ENCODE measurements around the gene RPL28.

The RPL28 gene

DNA sequence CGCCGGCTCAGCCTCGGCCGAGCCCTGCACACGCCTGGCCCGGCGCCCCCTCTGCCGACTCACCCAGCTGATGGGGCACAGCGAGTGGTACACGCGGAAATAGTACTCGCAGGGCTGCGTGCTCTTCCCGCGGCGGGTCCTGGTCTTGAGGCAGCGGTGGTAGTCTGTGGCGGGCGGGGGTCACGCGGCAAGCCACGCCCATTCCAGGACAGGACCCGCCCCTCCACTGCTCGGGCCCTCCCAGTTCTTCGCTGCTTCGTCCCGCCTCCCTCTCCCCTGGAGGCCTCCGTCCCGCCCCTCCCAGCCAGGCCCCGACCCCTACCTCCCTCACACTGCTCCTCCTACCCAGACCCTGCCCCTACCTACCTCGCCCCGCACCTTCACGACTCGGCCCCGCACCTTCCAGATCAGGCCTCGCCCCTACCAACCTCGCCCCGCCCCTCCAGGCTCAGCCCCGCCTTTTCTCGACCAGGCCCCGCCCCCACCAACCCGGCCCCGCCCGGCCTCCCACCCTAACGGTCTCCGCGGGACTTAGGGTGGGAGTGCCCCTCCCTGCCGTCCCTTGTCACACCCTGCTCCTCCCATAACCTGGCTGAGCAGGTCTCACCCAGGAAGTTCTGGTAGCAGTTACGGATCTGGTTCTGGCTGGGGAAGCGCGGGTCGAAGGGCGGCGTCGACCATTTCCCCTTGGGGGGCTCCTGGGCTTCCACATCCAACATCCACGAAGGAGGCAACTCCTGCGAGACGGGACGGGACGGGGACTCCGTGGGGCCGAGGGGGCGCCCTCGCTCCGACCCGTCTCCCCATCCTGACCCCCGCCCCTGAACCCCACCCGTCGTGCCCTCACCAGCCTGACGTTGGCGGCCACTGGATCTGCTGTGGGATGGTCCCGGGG, 31.7 kb upstream of the RPL28 start:
- DNase-seq, result peak; percentile 75

DNA sequence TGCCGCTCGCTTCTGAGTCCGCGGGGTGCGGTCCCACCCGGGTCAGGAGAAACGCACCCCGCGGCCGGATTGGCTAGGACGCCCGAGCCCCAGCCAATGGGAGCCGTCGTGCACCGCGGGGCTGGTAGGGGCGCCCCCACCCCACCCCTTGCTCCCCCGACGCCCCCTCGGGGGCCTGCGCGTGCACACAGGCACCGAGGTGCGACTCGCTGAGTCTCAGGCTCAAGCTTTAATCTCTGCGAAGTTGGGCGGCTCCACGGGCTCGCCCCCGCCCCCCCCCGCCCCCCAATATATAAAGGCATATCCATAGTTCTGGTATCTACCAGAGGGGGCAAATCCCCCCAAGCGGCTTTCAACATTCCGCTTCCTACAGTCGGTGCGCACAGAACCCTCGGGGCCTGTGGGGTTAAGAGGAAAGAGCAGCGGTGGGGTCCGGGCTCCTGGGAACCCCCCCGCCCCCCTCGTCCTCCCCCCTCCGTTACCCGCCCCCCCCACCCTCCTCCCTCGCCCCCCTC, 31.0 kb upstream of the RPL28 start, which contains the start of gene COX6B2:
Gene COX6B2 (minus strand): TSS at position 22 of the 515 bp plus-strand sequence. CDS start 198 bp downstream, outside the sequence.
- peak; percentile 42 for DNase-seq

- DNase-seq, result no peak
Observed at GRCh38 chr19:55355213-55355821, 30.4 kb upstream of the RPL28 start.

GRCh38 chr19:55358493-55358892, 27.2 kb upstream of the RPL28 start:
- no peak for DNase-seq

DNA sequence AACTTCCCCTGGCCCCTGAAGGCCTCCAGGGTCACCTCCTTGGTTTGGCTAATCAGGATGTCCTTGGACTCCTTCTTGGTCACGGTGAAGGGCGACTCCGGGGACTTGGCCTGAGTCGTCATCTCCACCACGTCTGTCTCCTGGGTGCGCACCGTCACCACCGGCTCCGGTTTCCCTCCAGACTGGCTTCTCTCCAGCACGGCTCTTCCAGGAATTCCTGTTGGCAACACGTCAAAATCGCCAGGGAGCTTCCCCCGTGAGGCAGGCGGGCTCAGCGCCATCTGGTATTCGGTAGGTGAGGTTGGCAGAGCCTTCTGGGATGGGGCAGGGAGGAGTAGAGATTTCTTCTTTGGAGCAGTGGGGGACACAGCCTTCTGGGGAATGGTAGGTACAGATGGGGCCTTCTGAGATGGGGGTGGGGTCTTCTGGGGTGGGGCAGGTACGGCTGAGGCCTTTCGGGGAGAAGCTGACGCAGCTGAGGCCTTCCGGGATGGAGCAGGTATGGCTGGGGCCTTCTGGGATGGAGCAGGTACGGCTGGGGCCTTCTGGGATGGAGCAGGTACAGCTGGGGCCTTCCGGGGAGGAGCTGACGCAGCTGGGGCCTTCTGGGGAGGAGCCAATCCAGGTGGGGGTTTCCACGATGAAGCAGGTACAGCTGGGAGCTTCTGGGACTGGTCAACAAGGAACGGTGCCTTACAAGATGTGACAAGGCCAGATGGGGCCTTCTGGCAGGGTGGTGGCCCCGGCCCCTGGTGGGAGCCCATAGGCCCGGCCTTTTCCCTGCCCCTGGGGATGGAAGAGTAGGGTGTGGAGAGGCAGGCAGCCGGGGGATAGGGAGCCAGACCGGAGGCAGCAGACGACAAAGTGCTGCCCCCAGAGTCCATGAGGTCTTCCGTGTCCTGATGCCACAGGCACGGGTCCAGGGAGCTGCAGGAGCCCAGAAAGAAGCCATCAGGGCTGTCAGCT, 26.5 kb upstream of the RPL28 start:
- no peak for DNase-seq

DNA sequence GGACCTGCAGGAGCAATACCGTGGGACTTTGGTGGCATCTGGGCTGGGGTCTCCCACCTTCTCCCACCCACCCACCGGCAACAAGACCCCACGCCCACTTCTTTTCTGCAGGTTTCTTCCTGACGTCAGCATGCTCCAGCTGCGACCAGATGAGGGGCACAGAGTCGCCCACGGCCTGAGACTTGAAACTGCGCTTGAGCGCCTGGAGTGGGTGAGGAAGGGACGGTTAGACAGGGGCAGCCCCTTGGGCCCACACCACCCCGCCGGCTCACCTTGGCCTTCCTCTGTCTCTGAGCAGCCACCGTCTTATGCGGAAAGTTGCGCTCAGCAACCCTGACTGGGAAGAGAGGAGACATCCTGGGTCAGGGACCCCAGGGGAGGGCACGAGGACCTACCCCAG, 24.8 kb upstream of the RPL28 start:
- no peak for DNase-seq

- no peak for DNase-seq
Observed at GRCh38 chr19:55362174-55362989, 23.4 kb upstream of the RPL28 start.

DNA sequence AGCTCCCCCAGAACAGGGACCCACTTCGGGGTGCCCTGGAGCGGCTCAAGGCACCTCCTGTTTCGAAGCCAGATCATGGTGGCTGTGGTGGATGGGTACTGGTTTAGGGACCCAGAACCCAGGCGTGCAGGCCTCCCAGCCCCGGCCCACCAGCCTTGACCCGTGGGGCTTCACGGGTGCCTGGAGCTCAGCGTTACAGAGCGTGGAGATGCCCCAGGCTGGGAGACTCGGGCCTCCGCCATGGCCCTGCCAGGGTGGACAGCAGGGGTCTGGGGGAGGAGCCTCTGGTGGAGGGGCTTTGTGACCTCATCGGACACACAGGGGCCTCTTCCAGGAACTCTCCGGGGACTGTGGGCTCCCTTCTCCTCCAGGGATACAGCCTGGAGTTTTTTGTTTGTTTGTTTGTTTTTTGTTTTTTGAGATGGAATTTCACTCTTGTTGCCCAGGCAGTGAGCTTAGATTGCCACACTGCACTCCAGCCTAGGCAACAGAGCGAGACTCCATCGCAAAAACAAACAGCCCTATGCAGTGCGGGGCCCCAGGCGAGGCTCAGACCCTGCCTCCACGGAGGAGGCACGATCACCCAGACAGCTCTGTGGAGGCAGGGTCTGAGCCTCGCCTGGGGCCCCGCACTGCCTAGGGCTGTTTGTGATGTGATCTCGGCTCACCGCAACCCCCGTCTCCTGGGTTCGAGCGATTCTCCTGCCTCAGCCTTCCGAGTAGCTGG, 22.6 kb upstream of the RPL28 start, which contains the start of gene GARIN5B:
Gene GARIN5B (minus strand): TSS at position 271 of the 727 bp plus-strand sequence. CDS start 194 bp downstream, at position 77.
- DNase-seq, result no peak

DNA sequence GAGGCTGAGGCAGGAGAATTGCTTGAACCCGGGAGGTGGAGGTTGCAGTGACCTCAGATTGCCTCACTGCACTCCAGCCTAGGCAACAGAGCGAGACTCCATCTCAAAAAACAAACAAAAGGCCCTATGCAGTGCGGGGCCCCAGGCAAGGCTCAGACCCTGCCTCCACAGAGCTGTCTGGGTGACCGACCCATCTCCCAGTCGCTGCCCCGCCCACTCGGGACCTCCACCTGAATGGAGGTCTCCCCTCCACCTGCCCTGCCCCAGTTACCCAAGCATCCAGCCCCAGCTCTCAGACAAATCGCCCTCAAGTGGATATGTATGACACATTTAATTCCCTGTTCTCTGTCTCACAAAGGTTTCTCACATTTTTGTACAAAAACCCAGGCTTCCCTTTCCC, 20.5 kb upstream of the RPL28 start:
- no peak for DNase-seq

DNA sequence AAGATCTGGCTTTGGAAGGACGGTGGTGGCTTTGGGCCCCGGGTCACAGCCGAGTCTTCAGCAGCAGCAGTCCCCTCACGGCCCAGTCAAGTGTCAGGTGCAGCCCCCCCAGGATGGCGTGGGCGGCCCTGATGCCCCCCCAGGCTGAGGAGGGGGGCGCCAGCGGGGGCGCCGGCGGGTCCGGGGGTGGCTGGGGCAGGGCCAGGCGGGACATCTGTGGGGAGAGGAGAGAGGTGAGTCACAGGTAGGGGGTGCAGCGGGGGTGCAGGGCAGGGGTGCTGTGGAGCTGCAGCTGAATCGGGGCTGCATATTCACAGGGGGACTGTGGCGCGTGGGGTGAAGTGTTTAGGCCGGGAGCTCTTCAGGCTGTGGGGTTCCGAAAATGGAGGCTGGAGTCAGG, 19.8 kb upstream of the RPL28 start:
- DNase-seq, result no peak

- DNase-seq, result no peak
Observed at GRCh38 chr19:55366790-55367189, 18.9 kb upstream of the RPL28 start.

- DNase-seq, result no peak
Observed at GRCh38 chr19:55368106-55368505, 17.6 kb upstream of the RPL28 start.

DNA sequence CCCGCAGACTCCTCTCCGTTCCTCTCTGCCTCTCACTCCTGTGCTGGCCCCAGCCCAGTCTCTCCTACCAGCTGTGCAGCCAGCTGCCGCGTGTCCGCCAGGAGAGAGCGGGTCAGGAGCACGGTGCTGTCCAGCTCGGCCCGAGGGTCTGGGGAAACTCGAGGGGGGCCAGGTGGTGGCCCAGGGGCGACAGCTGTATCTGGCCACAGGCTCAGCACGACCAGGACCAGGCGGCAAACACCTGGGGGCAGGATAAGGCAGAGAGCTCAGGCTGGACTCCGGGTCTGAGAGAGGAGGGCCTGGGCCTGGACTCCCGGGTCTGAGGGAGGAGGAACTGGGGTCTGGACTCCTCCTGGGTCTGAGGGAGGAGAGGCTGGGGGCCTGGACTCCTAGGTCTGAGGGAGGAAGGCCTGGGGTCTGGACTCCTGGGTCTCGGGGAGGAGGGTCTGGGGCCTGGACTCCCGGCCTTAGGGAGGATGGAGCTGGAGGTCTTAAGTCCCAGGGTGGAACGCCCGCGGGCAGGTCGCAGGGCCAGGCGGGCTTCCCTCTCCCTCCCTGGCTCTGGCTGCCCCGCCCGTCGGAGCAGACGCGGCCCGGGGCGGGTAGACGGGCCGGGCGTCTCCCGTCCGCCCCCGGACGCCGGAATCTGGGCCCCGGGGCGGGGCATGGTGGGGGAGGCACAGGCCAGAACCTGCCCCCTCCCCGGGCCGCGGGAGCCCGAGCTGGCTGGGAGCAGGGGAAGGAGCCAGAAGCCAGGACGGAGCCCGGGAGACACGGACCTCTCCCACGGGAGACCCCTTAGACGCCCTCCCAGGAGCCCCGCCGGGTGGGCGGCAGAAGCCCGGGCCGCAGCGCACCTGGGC, 16.8 kb upstream of the RPL28 start:
- DNase-seq, result peak; percentile 46

- DNase-seq, result peak; percentile 57
Observed at GRCh38 chr19:55369653-55370304, 16.0 kb upstream of the RPL28 start.

- no peak for DNase-seq
Observed at GRCh38 chr19:55370305-55370988, 15.3 kb upstream of the RPL28 start, which contains the start of gene IL11. Gene IL11, minus strand, starts transcription at chr19:55370463. Its CDS starts 153 bp downstream, at chr19:55370310.

DNA sequence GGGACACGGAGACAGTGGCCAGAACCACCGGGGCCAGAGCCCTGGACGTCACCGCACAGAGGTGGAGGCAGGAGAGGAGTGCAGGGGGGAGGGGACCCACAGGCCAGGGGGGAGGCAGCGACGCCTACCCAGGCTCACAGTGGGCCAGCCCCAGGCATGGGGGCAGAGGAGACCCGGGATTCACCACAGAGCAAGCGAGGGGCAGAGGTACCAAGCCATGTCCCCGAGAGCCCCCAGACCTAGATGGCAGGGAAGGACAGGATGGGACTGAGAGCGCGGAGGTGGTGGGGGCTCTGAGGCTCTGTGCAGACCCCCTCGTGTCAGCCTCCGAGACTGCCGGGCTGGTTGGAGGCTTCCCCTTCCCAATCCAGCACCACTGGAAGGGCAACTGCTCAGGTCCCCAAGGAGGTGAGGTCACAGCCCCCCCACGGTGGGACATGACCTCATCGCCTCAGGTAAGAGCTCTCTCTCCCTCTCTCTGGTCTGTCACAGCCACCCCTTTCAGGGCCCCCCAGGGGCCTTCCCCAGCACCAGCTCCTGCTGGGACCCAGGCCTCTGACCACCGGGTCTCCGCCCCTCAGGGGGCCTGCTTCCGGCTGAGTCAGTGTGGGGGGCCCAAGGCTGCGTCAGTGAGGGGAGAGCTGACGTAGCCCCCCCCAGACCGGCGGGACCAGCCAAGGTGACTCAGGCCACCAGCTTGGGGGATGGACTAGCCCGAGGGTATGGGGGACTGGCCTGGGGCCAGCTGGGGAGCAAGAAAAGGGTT, 13.2 kb upstream of the RPL28 start:
- DNase-seq, result no peak

DNA sequence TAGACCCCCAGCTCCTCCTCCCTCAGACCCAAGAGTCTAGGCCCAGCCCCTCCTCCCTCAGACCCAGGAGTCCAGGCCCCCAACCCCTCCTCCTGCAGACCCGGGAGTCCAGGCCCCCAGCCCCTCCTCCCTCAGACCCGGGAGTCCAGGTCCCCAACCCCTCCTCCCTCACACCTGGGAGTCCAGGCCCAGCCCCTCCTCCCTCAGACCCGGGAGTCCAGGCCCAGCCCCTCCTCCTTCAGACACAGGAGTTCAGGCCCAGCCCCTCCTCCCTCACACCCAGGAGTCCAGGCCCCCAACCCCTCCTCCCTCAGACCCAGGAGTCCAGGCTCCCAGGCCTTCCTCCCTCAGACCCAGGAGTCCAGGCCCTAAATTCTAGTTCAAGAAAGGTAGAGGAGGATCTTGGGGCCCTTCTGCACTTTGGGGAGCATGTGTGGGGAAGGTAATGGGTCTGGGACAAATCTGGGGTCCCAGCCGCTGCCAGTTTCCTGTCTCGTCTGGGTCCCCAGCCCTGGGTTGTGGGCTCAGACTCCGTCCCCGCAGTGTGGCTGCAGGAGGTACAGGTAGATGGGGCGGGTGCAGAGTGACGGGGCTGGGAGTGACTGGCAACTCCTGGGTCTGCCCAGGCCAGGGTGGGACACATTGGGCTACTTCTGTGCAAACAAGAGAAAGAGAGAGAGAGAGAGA, 12.3 kb upstream of the RPL28 start:
- DNase-seq, result no peak

Data from hematopoietic multipotent progenitor cell treated with erythropoietin and hydrocortisone succinate and interleukin-3 and kit ligand, for 6 days (in vitro differentiated cells).